Natural killer cell (primary cell): Measurements from ENCODE around the gene NEU4. TPM values are rescaled to one million over a fixed set of nuclear protein-coding genes. Genes with fewer than 3 reads are reported as not detected.

Source experiments
- ATAC-seq, 3 donors: fragments of 150-1000 bp in 2 of 3; fragments of 200-7000 bp in 1 of 3; cut with Tn5 transposase; 1 replicate in 1 of 3; 2 replicates in 2 of 3; pipeline ENCODE4 v1.10.0; 2021; ENCODE audit warnings: mild to moderate bottlenecking in 2 of 3, moderate library complexity in 2 of 3
- DNase-seq, 2 donors: peaks; one replicate each; pipeline versions ENCODE4 v3.0.0 to v3.0.0-alpha.2; 2013 to 2021; ENCODE audit warnings: mixed read lengths in 1 of 2
- H3K27ac ChIP-seq: one replicate; pipeline ENCODE4 v1.5.1; 2013; ENCODE audit warnings: mild to moderate bottlenecking, low read length
- H3K27me3 ChIP-seq: one replicate; pipeline ENCODE4 v1.6.1; 2013; ENCODE audit warnings: low read length; ENCODE audit not compliant: control insufficient read depth, insufficient read depth
- H3K36me3 ChIP-seq: one replicate; pipeline ENCODE4 v1.6.1; 2013; ENCODE audit warnings: low read length; ENCODE audit not compliant: control insufficient read depth, insufficient read depth
- H3K4me1 ChIP-seq: one replicate; pipeline ENCODE4 v1.6.1; 2013; ENCODE audit warnings: low read length; ENCODE audit not compliant: control insufficient read depth, insufficient read depth
- H3K4me3 ChIP-seq: one replicate; pipeline ENCODE4 v1.5.1; 2013; ENCODE audit warnings: low read length
- H3K9me3 ChIP-seq: one replicate; pipeline ENCODE4 v1.6.1; 2013; ENCODE audit warnings: low read length; ENCODE audit not compliant: control insufficient read depth, insufficient read depth
- H3K27ac Mint-ChIP-seq, 2 donors: one replicate each; pipeline ENCODE4 v1.8.0; 2022; ENCODE audit warnings: mild to moderate bottlenecking in 2 of 2, mixed read lengths in 2 of 2, moderate library complexity in 1 of 2
- H3K27me3 Mint-ChIP-seq, 2 donors: one replicate each; pipeline ENCODE4 v1.8.0; 2022; ENCODE audit warnings: low read depth in 2 of 2, mixed read lengths in 2 of 2
- H3K36me3 Mint-ChIP-seq: one replicate; pipeline ENCODE4 v1.8.0; 2022; ENCODE audit warnings: mixed read lengths
- H3K4me1 Mint-ChIP-seq, 2 donors: one replicate each; pipeline ENCODE4 v1.8.0; 2022; ENCODE audit warnings: mixed read lengths in 2 of 2
- H3K4me3 Mint-ChIP-seq: one replicate; pipeline ENCODE4 v1.8.0; 2022; ENCODE audit warnings: mild to moderate bottlenecking, moderate library complexity, mixed read lengths
- H3K9me3 Mint-ChIP-seq, 2 donors: one replicate each; pipeline ENCODE4 v1.8.0; 2022; ENCODE audit warnings: mixed read lengths in 2 of 2
- WGBS: methylation state at CpG from one replicate; pipeline ENCODE4 v1.1.7; 2013; ENCODE audit warnings: missing lambda C conversion rate; ENCODE audit not compliant: insufficient coverage; 5-methylcytosine and 5-hydroxymethylcytosine counted together
- intact Hi-C: fragments of 100-400 bp; cut with micrococcal nuclease; formaldehyde crosslinking; loops from one replicate; pipeline ENCODE4 v1.14.2; 2022
- total RNA-seq, 4 donors: library from RNA; stranded (reverse); fragments of 120-200 nt in 1 of 4; gene quantifications; one replicate each; pipeline versions ENCODE4 v1.2.3 to v1.2.4, GENCODE V29; 2013 to 2022
- TF ChIP-seq, protein P1 (sequence below): fragments of 200-600 bp; IDR thresholded peaks from one replicate; pipeline ENCODE4 v1.8.0; 2022; ENCODE audit warnings: antibody characterized with exemption

NEU4 gene
- total RNA-seq, 3 donors from 2014 or later (not counting 1 experiment from before 2014, with no cell fraction given) = 0.39 to 6.6 (median 2.2) TPM

DNA sequence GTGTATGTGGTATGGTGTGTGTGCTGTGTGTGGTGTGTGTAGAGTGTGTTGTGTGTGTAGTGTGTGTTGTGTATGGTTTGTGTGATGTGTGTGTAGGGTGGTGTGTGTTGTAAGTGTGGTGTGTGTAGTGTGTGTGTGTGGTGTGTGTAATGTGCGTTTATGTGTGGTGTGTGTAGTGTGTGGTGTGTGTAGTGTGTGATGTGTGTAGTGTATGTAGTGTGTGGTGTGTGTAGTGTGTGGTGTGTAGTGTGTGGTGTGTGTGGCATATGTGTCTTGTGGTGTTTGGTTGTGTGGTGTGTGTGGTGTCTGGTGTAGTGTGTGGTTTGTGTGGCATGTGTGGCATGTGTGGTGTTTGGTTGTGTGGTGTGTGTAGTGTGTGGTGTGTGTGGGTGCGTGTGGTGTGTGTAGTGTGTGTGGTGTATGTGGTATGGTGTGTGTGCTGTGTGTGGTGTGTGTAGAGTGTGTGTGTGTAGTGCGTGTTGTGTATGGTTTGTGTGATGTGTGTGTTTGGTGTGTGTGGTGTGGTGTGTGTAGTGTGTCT lies 56.5 kb downstream of the NEU4 start:
- no peaks in the 10 kb centered on the region for H3K9me3 ChIP-seq
- H3K4me1 Mint-ChIP-seq = peaks cover 43 to 72% of the 10 kb centered on the region in 2 donors
- no peaks in the 10 kb centered on the region for H3K36me3 ChIP-seq
- no peaks in the 10 kb centered on the region for H3K36me3 Mint-ChIP-seq
- H3K27ac ChIP-seq = no peak overlapping the region
- intact Hi-C loops = loop anchor here (2.0 kb wide), 1 partner anchor 13 kb away; no protein-coding TSS in a partner anchor
- no peak for ATAC-seq
- H3K27me3 ChIP-seq = peaks cover 19% of the 10 kb centered on the region
- H3K27me3 Mint-ChIP-seq = peaks cover 0 to 34% of the 10 kb centered on the region in 2 donors
- no peak overlapping the region for H3K4me3 ChIP-seq
- 89% methylated on average over 3 of the region's 3 CpGs for WGBS
- H3K9me3 Mint-ChIP-seq = no peaks in the 10 kb centered on the region
- H3K4me1 ChIP-seq = peaks cover 88% of the 10 kb centered on the region
- TF ChIP-seq, protein P1, sequence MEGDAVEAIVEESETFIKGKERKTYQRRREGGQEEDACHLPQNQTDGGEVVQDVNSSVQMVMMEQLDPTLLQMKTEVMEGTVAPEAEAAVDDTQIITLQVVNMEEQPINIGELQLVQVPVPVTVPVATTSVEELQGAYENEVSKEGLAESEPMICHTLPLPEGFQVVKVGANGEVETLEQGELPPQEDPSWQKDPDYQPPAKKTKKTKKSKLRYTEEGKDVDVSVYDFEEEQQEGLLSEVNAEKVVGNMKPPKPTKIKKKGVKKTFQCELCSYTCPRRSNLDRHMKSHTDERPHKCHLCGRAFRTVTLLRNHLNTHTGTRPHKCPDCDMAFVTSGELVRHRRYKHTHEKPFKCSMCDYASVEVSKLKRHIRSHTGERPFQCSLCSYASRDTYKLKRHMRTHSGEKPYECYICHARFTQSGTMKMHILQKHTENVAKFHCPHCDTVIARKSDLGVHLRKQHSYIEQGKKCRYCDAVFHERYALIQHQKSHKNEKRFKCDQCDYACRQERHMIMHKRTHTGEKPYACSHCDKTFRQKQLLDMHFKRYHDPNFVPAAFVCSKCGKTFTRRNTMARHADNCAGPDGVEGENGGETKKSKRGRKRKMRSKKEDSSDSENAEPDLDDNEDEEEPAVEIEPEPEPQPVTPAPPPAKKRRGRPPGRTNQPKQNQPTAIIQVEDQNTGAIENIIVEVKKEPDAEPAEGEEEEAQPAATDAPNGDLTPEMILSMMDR = no peak
- peak overlapping the region in 1 of 2 donors; percentile 45 for H3K27ac Mint-ChIP-seq
- no peak for DNase-seq
- peak overlapping the region; percentile 6 for H3K4me3 Mint-ChIP-seq

DNA sequence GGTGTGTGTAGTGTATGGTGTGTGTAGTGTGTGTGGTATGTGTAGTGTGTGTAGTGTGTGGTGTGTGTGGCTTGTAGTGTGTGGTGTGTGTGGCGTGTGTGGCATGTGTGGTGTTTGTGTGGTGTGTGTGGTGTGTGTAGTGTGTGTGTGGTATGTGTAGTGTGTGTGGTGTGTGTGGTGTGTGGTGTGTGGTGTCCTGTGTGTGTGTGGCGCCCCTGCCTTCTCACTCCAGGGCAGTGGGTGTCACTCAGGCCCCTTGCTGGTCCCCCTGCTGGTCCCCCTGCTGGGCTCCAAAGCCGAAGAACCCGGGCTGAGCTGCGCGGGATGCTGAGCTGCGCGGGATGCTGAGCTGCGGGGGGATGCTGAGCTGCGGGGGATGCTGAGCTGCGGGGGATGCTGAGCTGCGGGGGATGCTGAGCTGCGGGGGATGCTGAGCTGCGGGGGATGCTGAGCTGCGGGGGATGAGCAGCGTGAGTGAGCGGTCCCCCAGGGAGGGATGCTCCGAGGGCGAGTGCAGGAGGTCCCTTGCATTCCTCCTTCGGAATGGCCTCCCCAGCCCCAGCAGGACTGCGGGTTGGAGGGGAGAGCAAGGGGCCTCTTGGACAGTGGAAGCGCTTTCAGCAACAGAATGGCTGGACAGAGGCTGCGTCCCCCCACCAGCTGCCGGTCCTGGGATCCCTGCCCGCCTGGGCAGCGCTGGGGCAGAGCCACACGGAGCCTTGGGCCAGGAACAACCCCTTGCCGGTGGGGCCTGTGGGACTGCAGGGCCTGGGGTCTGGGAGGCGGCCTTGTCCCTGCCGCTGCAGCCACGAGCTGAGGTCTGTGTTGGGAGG lies 57.2 kb downstream of the NEU4 start:
- H3K27me3 ChIP-seq = peaks cover 19% of the 10 kb centered on the region
- Mint-ChIP-seq H3K27ac (peak overlapping the region in 1 of 2 donors; percentile 45), H3K36me3 (no peaks in the 10 kb centered on the region), H3K4me1 (peaks cover 48 to 72% of the 10 kb centered on the region in 2 donors), H3K9me3 (no peaks in the 10 kb centered on the region), H3K27me3 (peaks cover 0 to 32% of the 10 kb centered on the region in 2 donors), H3K4me3 (peak overlapping the region; percentile 6)
- intact Hi-C loops = loop anchor here (2.0 kb wide), 1 partner anchor 13 kb away; no protein-coding TSS in a partner anchor
- DNase-seq (no peak), ATAC-seq (peak in 1 of 3 donors; percentile 5)
- TF ChIP-seq, protein P1 = no peak
- WGBS = 31% methylated on average over 31 of the region's 31 CpGs
- H3K27ac ChIP-seq = no peak overlapping the region
- no peaks in the 10 kb centered on the region for H3K9me3 ChIP-seq
- peaks cover 89% of the 10 kb centered on the region for H3K4me1 ChIP-seq
- H3K36me3 ChIP-seq = no peaks in the 10 kb centered on the region
- H3K4me3 ChIP-seq = no peak overlapping the region

Other genes starting within 250 kb of the NEU4 start
- 10 to 100 TPM; 19.8 to 29.2 (median 27.8) TPM for gene THAP4, start 172.0 kb upstream of the NEU4 start, total RNA-seq
- 100 to 1,000 TPM; 106 to 171 (median 139) TPM for gene ATG4B, start 171.5 kb upstream of the NEU4 start, total RNA-seq
- 10 to 100 TPM; 15.4 to 17.5 (median 15.6) TPM for gene DTYMK, start 122.4 kb upstream of the NEU4 start, total RNA-seq
- 10 to 100 TPM; 25.6 to 40.9 (median 34.7) TPM for gene ING5, start 107.2 kb upstream of the NEU4 start, total RNA-seq
- gene D2HGDH, start 74.6 kb upstream of the NEU4 start, total RNA-seq = 10 to 100 TPM; 28.9 to 45.5 (median 43.4) TPM
- gene GAL3ST2, start 32.4 kb upstream of the NEU4 start, total RNA-seq = under 1 TPM in 1 of 3 donors, not detected in 2; 0.88 TPM
- gene PDCD1, start 49.7 kb downstream of the NEU4 start, total RNA-seq = under 1 TPM in 1 of 3 donors, not detected in 2; 0.45 TPM
- 1 to 10 TPM in 1 of 3 donors, under 1 TPM in 2; 0.47 to 1.7 (median 0.68) TPM for gene RTP5, start 60.5 kb downstream of the NEU4 start, total RNA-seq